ENCODE results near the gene CRYBG1.
"Not testable (repeated sequence)": the region's sequence is repeated elsewhere in the genome, so short reads cannot be mapped to it uniquely, and the experiment has no call there.

The CRYBG1 gene

DNA sequence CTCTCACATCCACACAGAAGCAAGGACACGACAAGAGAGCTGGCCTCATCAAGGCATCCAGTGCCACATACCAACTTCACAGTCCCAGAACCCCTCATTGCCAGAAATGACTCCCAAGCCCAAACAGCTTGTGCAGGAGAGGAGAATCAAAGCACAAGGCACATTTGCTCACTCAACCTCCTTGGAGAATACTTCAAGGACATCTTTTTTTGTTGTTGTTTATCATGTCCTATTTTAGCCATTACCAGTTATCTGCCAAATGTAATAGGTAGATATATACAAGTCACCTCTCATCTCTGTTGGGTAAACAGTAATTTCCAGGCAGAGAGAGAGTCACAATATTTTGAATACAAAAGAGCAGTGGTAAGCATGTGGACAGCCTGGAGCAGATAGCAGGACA lies 221.0 kb downstream of the CRYBG1 start:
- no peak for DNase-seq (ENCODE audit: low read depth in 1 of 2, low spot score in 1 of 2)

DNA sequence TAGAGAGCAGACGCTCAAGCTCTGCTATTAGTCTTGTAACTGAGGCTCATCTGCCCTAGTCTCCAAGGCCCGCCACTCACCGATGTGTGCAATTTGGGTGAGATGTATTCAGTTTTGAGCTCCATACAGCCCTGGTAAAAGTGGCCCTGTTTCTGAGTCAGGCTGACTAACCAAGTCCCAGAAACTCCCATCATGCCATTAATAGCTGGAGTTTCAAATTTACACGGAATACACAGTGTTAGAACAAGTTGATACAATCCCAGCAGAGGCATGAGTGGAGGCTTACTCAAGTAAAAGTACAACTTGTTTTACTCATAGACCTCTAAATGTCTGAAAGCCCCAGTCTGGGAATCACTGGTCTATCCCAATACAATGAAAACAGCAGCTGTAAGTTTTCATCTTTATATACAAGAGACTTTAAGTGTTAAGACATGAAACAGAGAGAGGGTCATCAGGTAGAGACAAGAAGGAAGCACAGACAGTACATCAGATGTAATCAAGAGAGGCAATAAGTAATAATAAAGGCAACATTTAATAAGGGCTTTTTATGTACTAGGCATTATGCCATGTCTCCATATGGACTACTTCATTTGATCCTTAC lies 226.4 kb downstream of the CRYBG1 start:
- no peak for DNase-seq (ENCODE audit: low read depth in 1 of 2, low spot score in 1 of 2)

DNA sequence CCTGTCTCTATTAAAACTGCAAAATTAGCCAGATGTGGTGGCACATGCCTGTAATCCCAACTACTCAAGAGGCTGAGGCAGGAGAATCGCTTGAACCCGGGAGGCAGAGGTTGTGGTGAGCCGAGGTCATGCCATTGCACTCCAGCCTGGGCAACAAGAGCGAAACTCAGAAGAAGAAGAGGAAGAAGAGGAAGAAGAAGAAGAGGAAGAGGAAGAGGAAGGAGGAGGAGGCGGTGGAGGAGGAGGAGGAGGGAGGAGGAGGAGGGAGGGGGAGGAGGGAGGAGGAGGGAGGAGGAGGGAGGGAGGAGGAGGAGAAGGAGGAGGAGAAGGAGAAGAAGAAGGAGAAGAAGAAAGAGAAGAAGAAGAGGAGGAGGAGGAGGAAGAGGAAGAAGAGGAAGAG lies 228.4 kb downstream of the CRYBG1 start:
- not testable (repeated sequence) for DNase-seq (ENCODE audit: low read depth in 1 of 2, low spot score in 1 of 2)

DNA sequence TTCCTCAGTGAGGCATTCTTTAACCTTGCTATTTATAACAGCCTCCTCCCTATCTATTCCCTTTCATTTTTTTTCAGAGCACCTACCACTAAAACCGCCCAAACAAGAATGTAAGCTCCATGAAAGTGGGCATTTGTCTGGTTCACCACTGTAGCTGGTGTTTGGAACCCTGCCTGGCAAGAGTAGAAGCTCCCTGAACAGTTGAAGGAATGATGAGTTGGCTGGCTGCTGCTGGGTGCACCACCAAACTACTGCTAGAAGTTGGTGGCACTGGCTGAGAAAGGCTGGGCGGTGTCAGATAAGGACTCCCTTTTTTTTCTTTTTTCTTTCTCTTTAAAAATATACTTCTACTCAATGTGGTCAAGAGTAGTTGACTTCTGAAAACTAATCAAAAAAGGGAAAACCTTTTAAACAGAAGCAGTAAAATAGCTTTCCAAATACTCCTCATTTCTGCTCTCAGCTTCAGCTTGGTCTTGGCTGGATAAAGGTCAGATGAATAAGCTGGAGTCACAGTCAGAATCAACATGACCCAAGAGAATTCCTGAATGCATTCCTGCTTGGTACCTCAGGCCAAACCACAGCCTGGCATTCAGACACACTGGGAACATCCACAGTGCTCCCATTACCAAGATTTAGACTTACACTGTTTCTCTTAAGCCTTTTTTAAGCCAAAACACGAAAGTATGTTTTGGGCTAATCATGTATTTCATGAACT lies 230.8 kb downstream of the CRYBG1 start:
- no peak for DNase-seq (ENCODE audit: low read depth in 1 of 2, low spot score in 1 of 2)

DNA sequence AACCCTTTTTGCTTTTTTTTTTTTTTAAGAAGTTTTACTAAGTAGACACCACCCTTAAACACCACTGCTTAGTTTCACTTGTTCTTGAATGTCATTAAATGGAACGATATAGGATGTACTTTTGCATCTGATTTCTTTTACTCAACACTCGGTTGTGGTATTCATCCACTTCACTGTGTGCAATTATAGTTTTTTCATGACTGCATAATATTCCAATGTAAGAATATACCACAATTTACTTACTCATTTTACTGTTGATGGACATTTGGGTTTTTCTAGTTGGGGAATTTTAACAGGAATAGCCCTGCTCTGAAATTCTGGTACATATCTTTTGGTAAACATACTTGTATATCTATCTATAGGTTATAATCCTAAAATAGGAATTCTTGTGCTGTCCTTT lies 238.9 kb downstream of the CRYBG1 start:
- DNase-seq (ENCODE audit: low read depth in 1 of 2, low spot score in 1 of 2): no peak

DNA sequence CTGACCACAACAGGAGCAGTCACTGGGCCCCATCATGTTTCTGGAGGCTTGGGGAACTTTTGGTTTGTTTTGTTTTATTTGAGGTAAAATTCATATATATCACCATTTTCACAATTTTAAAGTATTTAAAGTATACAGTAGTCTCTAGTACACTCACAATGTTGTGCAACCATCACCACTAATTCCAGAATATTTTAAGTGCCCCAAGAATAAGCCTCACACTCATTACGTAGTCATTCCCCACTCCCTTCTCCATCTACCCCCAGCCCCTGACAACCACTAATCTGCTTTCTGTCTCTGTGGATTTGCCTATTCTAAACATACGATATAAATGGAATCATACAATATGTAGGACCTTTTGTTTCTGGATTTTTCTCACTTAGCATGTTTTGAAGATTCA lies 239.8 kb downstream of the CRYBG1 start:
- DNase-seq (ENCODE audit: low read depth in 1 of 2, low spot score in 1 of 2): no peak

DNA sequence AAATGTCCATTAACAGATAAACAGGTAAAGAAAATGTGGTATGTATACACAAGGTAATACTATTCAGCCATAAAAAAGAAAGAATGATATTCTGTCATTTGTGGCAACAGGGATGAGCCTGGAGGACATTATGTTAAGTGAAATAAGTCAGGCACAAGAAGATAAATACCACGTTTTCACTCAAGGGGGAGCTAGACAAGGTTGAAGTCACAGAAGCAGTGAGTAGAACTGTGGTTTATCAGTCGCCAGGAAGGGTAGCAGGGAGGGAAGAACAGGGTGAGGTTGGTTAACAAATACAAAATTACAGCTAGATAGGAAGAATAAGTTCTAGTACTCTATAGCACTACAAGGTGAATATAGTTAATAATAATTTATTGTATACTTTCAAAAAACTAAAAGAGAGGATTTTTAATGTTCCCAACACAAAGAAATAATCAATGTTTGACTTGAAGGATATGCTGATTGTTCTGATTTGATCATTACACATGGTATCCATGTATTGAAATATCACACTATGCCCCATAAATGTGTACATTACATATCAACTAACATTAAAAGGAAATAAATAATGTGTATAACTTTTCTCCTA lies 247.7 kb downstream of the CRYBG1 start:
- DNase-seq (ENCODE audit: low read depth in 1 of 2, low spot score in 1 of 2): no peak

DNA sequence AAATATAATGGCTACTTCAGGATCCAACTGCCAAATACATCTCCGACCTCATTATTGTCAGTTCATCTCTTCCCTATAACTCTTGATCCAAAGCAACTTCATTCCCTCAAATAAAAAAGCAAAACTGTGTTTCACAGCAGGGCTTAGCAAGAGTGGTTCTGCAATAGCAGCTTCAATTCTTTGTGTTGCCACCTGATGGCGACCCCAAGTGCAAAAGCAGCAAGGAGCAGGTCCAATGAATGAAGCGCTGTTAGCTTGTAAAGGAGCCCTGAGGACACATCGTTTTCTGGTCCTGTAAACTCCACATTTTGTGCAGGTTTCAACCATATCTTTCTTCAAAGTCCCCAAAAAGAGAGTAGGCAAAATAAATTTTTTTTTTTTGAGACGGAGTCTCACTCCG lies 249.2 kb downstream of the CRYBG1 start:
- no peak for DNase-seq (ENCODE audit: low read depth in 1 of 2, low spot score in 1 of 2)

DNA sequence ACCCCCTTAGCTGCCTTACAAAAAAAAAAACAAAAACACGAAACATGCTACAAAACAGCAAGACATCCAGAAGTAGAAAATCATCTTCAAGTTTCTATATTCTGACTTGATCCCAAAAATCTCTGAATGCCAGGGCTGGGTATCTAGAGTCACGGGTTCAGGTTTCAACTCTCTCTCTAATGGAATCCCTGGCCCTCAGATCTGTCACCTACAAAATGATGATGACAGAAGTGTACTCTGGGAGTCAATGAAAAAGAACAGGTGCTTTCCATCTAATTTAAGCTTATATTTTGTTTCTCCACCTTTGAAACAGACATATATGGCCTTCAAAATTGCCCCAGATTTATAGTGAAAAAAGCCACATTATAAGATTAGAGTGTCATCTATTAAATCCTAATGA lies 250.5 kb downstream of the CRYBG1 start:
- DNase-seq (ENCODE audit: low read depth in 1 of 2, low spot score in 1 of 2): no peak

DNA sequence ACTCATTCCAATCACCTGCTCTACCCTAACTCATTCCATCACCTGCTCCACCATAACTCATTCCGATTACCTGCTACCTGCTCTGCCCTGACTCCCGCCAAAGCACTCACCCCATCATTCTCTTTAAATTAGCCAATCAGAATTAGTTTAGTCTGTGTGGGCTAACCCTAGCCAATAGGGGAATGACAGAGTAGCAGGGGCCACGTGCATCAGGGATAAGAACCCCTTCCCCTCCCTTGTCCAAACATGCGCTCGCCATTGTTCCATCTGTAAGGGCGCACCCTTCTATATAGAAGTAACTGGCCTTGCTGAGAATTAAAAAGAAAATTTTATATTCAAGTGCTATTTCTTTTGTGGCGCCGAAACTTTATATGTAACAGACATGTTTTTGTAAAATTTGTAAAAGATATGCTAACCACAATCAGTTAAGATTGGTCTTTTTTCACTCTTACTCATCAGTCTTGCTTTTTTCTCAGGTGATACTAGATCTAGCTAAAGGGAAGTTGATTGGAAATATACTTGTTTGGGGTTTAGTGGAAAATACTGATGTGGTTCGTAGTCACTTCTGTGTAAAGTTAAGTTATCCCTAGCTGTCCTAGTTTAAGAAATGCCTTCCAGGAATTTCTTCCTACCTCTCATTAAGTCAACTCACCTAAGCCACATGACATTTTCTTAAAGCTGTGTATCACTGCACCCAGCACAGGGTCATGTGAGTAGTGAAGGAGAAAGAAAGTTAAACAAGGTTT lies 252.3 kb downstream of the CRYBG1 start:
- DNase-seq (ENCODE audit: low read depth in 1 of 2, low spot score in 1 of 2): no peak

DNA sequence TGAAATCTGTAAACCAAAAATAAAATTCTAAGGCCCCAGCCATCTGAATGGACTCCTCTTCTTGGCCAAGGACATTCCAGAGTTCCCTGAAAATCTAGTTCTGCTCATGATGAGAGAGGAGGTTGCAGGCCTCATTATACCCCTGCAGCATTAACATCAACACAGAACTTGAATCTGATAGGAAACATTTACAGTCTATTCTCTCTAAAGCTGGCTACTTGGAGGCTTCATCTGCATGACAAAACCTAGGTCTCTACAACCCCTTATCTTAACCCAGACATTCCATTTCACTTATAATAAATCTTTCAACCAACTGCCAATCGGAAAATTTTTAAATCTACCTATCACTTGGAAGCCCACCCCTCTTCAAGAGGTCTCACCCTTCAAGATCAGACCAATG lies 253.1 kb downstream of the CRYBG1 start:
- no peak for DNase-seq (ENCODE audit: low read depth in 1 of 2, low spot score in 1 of 2)

DNA sequence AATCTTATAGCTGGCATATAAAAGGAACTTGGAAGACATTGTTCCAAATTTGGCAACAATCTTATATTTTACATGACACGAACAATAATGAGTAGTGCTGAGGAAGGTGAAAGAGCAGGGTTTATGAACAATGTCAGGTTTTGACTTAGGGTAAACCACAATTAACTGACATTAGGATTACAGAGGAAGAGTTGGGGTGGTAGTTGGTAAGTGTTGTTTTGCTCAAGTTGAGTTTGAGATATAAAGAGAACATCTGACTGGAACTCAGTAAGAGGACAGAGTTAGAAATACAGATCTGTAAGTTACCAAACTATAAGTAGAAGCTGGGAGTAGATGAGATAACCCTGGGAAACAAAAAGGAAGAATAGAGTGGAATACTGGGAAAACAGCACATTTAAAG lies 253.6 kb downstream of the CRYBG1 start:
- no peak for DNase-seq (ENCODE audit: low read depth in 1 of 2, low spot score in 1 of 2)

DNA sequence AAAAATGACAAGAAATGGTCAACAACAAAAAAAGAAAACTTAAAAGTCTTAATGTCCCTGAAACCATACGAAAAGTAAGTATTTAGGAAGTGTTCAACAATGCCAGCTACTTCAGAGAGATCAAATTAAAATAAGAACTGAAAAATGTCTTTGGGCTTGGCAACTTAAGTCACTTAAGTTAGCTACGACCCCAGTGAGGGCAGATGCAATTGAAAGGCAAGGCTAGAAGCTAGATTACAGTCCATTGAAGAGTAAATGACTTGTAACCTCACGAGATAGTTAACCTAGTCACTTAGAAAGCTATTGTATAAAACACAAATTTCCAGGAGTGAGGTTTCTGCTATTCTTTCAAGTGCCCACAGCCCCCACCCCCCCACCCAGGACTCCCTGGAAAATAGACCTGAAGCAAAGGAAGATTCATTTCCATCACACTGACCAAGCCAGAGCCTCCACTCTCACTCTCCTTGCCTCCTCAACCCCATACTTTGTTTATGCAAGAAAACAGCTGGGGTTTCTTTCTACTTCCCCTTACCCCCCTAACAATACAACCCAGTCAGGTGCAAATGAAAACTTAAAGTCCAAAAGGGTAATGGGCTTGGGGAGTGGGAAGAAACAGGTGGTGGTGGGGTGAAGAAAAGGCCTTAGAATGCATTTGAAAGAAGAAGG lies 254.2 kb downstream of the CRYBG1 start:
- DNase-seq (ENCODE audit: low read depth in 1 of 2, low spot score in 1 of 2): no peak

DNA sequence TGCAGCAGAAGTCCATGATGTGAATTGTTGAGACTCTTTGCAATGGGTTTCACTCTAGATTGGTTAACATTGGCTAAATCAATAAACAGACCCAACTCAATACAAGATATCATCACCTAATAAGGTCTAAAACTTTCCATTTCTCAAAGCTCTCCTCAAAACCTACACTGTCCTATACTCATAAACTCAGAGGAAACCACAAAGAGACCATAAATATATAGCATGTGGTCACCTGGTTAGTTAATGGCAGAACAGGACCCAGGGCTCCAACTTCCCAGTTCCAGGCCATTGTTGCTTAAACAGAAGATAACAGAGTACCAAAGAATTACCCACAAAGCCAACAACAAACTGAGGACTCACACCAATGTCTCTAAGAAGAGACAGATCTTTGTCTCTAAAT lies 256.8 kb downstream of the CRYBG1 start:
- no peak for DNase-seq (ENCODE audit: low read depth in 1 of 2, low spot score in 1 of 2)

DNA sequence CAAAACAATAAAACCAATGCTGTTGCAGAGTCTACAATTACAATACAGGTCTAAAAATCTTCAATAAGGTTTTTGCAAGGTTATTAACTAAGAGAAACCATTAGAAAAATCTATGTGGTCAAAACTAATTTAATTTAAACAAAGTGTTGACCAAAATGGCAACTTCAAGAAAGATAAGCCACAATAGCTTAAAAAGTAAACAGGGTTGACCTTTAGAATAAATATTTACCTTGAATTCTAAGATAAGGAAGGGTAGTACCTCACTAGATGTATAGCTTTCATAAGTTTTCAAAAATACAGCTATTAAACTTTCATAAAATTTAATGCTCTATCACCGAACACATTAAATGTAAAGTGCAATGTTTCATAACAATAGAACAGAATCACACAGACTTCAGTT lies 257.3 kb downstream of the CRYBG1 start:
- no peak for DNase-seq (ENCODE audit: low read depth in 1 of 2, low spot score in 1 of 2)

DNA sequence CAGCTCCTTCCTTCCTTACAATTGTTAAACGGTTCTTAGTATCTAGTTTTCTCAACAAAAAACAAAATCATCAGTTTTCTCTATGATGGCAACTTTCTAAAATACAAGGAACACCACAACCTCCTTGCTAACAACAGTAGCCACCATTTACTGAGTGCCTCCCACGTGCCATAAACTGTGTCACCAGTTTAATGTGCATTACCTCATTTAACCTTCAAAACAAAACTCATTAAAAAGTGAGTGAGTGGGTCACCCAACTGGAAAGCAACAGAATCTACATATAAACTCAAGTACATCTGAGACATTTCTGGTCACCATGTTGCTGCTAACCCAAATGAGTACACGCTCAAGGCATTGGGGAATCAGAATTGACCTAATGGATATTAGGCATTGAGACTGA lies 257.8 kb downstream of the CRYBG1 start:
- no peak for DNase-seq (ENCODE audit: low read depth in 1 of 2, low spot score in 1 of 2)

DNA sequence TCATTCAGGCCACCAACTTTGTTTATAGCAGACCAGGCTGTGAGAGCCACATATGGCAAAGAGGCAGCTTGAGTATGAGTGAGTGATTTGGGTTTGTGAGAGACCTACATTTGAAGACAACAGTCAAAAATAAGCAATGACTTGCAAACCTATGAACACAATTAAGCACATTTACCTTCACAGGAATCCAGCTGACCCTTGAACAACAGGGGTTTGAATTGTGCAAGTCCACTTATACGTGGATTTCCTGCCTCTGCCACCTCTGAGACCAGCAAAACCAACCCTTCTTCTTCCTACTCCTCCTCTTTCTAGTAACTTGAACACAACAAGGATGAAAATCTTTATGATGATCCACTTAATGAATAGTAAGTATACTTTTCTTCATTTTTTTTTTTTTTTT lies 258.7 kb downstream of the CRYBG1 start:
- DNase-seq (ENCODE audit: low read depth in 1 of 2, low spot score in 1 of 2): no peak

DNA sequence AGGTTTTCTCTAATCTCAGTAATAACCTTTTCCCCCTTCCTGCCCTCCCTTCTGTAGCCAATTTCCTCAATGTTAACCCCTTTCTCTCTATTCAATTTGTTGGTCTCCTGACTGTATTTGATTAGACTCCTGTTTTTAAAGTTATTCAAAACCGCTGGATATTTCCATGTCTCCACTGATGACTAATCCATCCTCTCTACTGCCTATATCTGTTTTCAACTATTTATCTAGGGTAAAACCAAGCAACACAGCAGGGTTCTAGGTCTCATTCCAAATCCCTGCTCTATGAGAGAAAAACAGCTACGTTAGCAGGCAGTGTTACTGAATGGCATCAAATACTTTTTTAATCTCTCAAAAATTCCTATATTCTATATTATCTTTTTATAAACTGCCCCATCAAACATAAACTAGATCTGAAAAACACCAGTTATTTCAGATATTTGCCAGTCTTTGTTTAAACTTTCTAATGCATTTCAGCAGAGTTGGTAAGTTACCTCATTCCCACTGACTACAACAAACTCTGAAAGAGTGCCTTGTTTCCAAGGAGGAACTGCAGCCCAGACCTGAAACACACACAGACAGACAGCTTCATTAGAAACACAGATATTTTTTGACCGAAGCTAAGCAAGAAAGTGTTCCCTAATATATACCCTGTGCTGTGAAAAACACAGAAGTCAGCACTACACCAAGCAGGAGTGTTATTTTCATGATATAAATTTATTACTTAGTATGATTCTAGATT lies 260.6 kb downstream of the CRYBG1 start:
- DNase-seq (ENCODE audit: low read depth in 1 of 2, low spot score in 1 of 2): no peak

Data from activated T-helper 1 cell treated with anti-CD3 and anti-CD28 coated beads, Interleukin-2, amount 50 U/mL, for 16 hours (primary cell).